Psoas muscle (tissue), 8 donors: ENCODE results near the gene TBC1D22A. TPM values are rescaled to one million over a fixed set of nuclear protein-coding genes. Genes with fewer than 3 reads are reported as not detected.

Experiments
- ATAC-seq, 4 donors: fragments of 200-7000 bp; cut with Tn5 transposase; one replicate each; pipeline ENCODE4 v1.9.1; 2020; ENCODE audit warnings: moderate library complexity in 3 of 4, mild to moderate bottlenecking in 2 of 4
- DNase-seq, 2 donors: peaks; one replicate each; pipeline ENCODE4 v3.0.0-alpha.2; 2020
- H3K27ac ChIP-seq: fragments of 200-600 bp; one replicate; pipeline ENCODE4 v1.8.0; 2022
- H3K27me3 ChIP-seq, 3 donors: fragments of 200-600 bp in 1 of 3; one replicate each; pipeline versions ENCODE4 v1.6.1 to v1.8.0; 2013 to 2022; ENCODE audit warnings: low read length in 2 of 3, mild to moderate bottlenecking in 2 of 3, moderate library complexity in 1 of 3; ENCODE audit not compliant: insufficient read depth in 3 of 3
- H3K36me3 ChIP-seq, 2 donors: fragments of 200-600 bp in 1 of 2; one replicate each; pipeline versions ENCODE4 v1.6.1 to v1.8.0; 2013 to 2022; ENCODE audit warnings: low read depth in 1 of 2, mild to moderate bottlenecking in 1 of 2, moderate library complexity in 1 of 2; ENCODE audit not compliant: insufficient read depth in 1 of 2
- H3K4me1 ChIP-seq: fragments of 200-600 bp; one replicate; pipeline ENCODE4 v1.8.0; 2022
- H3K4me3 ChIP-seq: fragments of 200-600 bp; one replicate; pipeline ENCODE4 v1.8.0; 2022; ENCODE audit warnings: mild to moderate bottlenecking
- H3K9me3 ChIP-seq: fragments of 200-600 bp; one replicate; pipeline ENCODE4 v1.8.0; 2022
- WGBS, 3 donors: extraction: QIAGEN DNeasy Blood & Tissue Kit; methylation state at CpG; one replicate each; pipeline versions ENCODE4 v1.1.6 to v1.1.7; 2013; 5-methylcytosine and 5-hydroxymethylcytosine counted together
- intact Hi-C, 2 donors: fragments of 100-400 bp; cut with DNase I; formaldehyde crosslinking; loops; one replicate each; pipeline versions ENCODE4 v1.11.0 to v1.14.2; 2022
- polyA plus RNA-seq, 3 donors: library from polyadenylated mRNA; stranded (reverse); fragments of 200-250 nt; gene quantifications; one replicate each; pipeline ENCODE4 v1.2.3, GENCODE V29; 2013
- total RNA-seq, 4 donors: library from RNA; stranded (reverse); fragmentation: NEBNext Ultra II Directional in 2 of 4; extraction: Animal tissue kit (Norgen Biotek cat#: 25700) in 2 of 4; gene quantifications; one replicate each; pipeline versions ENCODE4 v1.2.1 to v1.2.4, GENCODE V29; 2021 to 2023
- TF ChIP-seq, protein P1 (sequence below): fragments of 200-600 bp; IDR thresholded peaks from one replicate; pipeline ENCODE4 v1.8.0; 2022; ENCODE audit warnings: antibody characterized with exemption
- donor health status: healthy with polysubstance abuse.
- donor health status: DM: no; HTN: no; CAD: no; lungs with moderate emphysema.
- donor health status: Bipolar disorder and iron deficiency.
- donor health status: healthy.
- donor health status: DM: yes; HTN: yes; CAD: no.
- donor health status: DM: no; HTN: no; CAD: no.
- donor health status: DM: no; HTN: no; CAD: no.
- donor health status: DM: yes; HTN: yes; CAD: no.

Gene TBC1D22A
- total and polyA plus RNA-seq, 7 donors, result 11.7 to 25.0 (median 18.9) TPM

DNA sequence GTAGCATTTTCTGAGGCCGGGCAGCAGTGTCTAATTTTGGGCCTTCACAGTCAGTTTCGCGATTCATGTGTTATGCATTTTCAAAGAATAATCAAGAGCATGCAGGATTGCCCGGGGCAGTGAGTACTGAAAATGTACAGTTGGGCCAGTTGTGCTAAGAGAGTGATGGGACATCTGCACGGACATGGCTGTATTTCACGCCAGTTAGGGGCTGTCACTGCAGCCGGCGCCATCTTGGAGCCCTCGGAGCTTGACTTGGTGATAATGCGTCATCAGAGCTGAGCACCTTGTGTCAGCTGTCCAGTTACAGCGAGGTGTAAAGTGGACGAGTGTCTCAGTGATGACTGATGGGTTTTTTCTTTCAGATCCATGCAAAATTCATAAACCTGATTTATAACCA is 188.9 kb downstream of the TBC1D22A start:
- ATAC-seq (no peak), DNase-seq (no peak)
- H3K27ac ChIP-seq, result no peak overlapping the region
- no peak overlapping the region for H3K4me3 ChIP-seq
- WGBS, 3 donors, result 55 to 71% (median 57%) methylated on average over 12 of the region's 12 CpGs
- H3K9me3 ChIP-seq, result no peaks in the 10 kb centered on the region
- no peaks in the 10 kb centered on the region for H3K36me3 ChIP-seq
- TF ChIP-seq, protein P1, sequence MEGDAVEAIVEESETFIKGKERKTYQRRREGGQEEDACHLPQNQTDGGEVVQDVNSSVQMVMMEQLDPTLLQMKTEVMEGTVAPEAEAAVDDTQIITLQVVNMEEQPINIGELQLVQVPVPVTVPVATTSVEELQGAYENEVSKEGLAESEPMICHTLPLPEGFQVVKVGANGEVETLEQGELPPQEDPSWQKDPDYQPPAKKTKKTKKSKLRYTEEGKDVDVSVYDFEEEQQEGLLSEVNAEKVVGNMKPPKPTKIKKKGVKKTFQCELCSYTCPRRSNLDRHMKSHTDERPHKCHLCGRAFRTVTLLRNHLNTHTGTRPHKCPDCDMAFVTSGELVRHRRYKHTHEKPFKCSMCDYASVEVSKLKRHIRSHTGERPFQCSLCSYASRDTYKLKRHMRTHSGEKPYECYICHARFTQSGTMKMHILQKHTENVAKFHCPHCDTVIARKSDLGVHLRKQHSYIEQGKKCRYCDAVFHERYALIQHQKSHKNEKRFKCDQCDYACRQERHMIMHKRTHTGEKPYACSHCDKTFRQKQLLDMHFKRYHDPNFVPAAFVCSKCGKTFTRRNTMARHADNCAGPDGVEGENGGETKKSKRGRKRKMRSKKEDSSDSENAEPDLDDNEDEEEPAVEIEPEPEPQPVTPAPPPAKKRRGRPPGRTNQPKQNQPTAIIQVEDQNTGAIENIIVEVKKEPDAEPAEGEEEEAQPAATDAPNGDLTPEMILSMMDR, result no peak
- H3K27me3 ChIP-seq, result no peaks in the 10 kb centered on the region
- H3K4me1 ChIP-seq, result no peaks in the 10 kb centered on the region
- intact Hi-C loops, result no loop called here

DNA sequence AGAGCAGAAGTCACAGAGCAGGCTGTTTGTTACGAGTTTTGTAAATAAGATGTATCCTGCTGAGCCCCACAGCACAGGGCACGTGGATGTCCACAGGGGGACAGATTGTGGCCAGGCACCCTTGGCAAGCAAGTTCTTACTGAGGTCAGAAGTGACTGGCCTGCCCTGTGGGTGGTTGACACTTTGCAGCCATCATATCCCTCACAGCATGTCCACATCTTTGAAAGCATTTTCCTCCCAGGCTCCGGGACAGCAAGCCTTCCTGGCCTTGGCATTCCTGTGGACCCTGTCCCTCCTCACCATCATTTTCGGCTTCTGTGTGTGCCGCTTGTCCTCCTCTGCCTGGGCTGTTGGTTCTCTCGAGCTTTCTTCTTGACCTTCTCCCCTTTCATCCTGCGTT is 189.5 kb downstream of the TBC1D22A start:
- TF ChIP-seq, protein P1, result no peak
- H3K4me1 ChIP-seq, result no peaks in the 10 kb centered on the region
- H3K27ac ChIP-seq, result no peak overlapping the region
- ATAC-seq (no peak), DNase-seq (no peak)
- H3K9me3 ChIP-seq, result no peaks in the 10 kb centered on the region
- no peaks in the 10 kb centered on the region for H3K27me3 ChIP-seq
- intact Hi-C loops, result no loop called here
- no peaks in the 10 kb centered on the region for H3K36me3 ChIP-seq
- WGBS, 3 donors, result 85 to 92% (median 89%) methylated on average over 7 of the region's 7 CpGs
- H3K4me3 ChIP-seq, result no peak overlapping the region

DNA sequence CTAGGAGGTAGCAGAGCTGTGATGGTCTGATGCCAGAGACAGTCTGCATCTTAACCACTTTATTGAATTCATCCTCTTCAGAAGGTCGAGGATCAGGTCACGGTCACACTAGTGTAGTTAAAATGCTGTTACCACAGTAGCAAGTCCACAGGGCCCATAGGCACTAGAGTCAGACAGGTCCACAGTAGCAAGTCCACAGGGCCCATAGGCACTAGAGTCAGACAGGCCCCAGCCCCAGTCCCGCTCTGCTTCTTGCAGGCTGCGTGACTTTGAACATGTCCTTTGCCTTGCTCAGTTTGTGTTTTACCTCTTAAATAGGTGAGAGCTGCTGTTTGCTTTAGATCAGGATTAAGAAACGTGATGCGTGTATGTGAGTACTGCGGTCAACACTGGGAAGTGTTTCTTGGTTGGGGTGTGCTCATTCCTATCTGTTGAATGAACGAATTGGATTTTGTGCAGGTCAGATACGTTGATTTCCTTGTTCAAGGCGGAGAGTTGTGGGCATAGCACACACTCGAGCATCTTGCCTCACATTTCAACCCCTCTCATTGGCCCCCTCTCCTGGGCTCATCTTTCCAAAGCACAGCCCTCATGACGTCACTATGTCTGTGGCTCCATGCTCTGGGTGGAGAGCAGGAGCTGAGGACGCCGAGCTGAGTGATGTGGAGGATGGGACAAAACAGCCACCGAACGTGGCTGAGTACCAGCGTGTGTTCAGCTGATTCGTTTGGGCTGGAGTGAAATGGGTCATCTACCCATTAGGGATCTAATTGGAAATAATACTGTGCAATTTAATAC is 191.7 kb downstream of the TBC1D22A start:
- TF ChIP-seq, protein P1, result no peak
- Histone ChIP-seq H3K36me3 (no peaks in the 10 kb centered on the region), H3K4me3 (no peak overlapping the region), H3K27ac (no peak overlapping the region), H3K4me1 (no peaks in the 10 kb centered on the region), H3K9me3 (no peaks in the 10 kb centered on the region), H3K27me3 (no peaks in the 10 kb centered on the region)
- intact Hi-C loops, result no loop called here
- no peak for ATAC-seq
- 81 to 88% (median 82%) methylated on average over 18 of the region's 18 CpGs for WGBS, 3 donors
- no peak for DNase-seq

DNA sequence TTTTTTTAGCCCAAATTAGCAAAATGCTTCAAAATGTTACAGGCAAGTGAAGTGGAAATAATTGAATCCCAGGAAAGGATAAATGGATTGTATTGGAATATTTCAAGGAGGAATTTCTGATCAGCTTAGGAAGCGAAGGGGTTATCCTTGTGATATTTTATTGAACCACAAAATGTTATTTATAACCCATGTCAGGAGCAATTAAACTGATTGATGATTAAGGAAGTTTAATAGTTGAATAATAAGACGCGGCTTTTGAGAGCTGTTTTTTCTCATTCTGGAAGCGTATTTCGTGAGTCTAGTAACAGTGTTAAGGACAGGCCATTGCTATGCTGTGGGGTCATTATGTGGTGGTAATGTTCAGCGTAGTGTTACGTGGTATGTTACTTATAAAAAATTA is 192.3 kb downstream of the TBC1D22A start:
- no peaks in the 10 kb centered on the region for H3K9me3 ChIP-seq
- no peak overlapping the region for H3K4me3 ChIP-seq
- H3K27ac ChIP-seq, result no peak overlapping the region
- no peaks in the 10 kb centered on the region for H3K4me1 ChIP-seq
- intact Hi-C loops, result no loop called here
- H3K36me3 ChIP-seq, result no peaks in the 10 kb centered on the region
- ATAC-seq (no peak), DNase-seq (no peak)
- WGBS, 3 donors, result 98 to 99% (median 98%) methylated on average over 7 of the region's 7 CpGs
- H3K27me3 ChIP-seq, result no peaks in the 10 kb centered on the region
- TF ChIP-seq, protein P1, result no peak
